Liver (tissue), 9 donors: ENCODE data around the gene SELENOS. TPM values are rescaled to one million over a fixed set of nuclear protein-coding genes. Genes with fewer than 3 reads are reported as not detected.

Experiments
- DNase-seq: peaks from one replicate; pipeline ENCODE4 v3.0.0-alpha.2; 2017; ENCODE audit warnings: low spot score
- H3K27ac ChIP-seq, 2 donors: one replicate each; pipeline ENCODE4 v1.7.0; 2013; ENCODE audit warnings: inconsistent platforms in 2 of 2, low read length in 2 of 2, control low read depth in 1 of 2, low read depth in 1 of 2, mild to moderate bottlenecking in 1 of 2
- H3K27me3 ChIP-seq, 4 donors: one replicate each; pipeline versions ENCODE4 v1.6.1 to v1.7.0; 2013; ENCODE audit warnings: low read length in 3 of 4, inconsistent platforms in 1 of 4, mild to moderate bottlenecking in 1 of 4, moderate library complexity in 1 of 4; ENCODE audit not compliant: control insufficient read depth in 4 of 4, insufficient read depth in 4 of 4
- H3K36me3 ChIP-seq, 4 donors: one replicate each; pipeline versions ENCODE4 v1.6.1 to v1.7.0; 2013; ENCODE audit warnings: low read length in 3 of 4, mild to moderate bottlenecking in 3 of 4, low read depth in 1 of 4, moderate library complexity in 1 of 4; ENCODE audit not compliant: control insufficient read depth in 4 of 4, insufficient read depth in 3 of 4
- H3K4me1 ChIP-seq, 4 donors: one replicate each; pipeline versions ENCODE4 v1.6.1 to v1.7.0; 2013; ENCODE audit warnings: low read length in 3 of 4, mild to moderate bottlenecking in 3 of 4, moderate library complexity in 1 of 4; ENCODE audit not compliant: control insufficient read depth in 4 of 4, insufficient read depth in 4 of 4
- H3K4me3 ChIP-seq, 3 donors: one replicate each; pipeline versions ENCODE4 v1.6.1 to v1.7.0; 2013; ENCODE audit warnings: low read length in 3 of 3, control low read depth in 1 of 3, low read depth in 1 of 3, mild to moderate bottlenecking in 1 of 3
- H3K9ac ChIP-seq, 2 donors: one replicate each; pipeline ENCODE4 v1.7.0; 2013; ENCODE audit warnings: low read length in 2 of 2, mild to moderate bottlenecking in 2 of 2, moderate library complexity in 2 of 2, control low read depth in 1 of 2, low read depth in 1 of 2
- H3K9me3 ChIP-seq, 4 donors: one replicate each; pipeline versions ENCODE4 v1.6.1 to v1.7.0; 2013; ENCODE audit warnings: low read length in 3 of 4; ENCODE audit not compliant: control insufficient read depth in 4 of 4
- EGR1 ChIP-seq, 2 donors: IDR thresholded peaks; 2 replicates each; pipeline ENCODE4 v1.6.1; 2016 to 2018; ENCODE audit warnings: antibody characterized with exemption in 2 of 2, low read depth in 2 of 2
- FOXA1 ChIP-seq: IDR thresholded peaks from 2 replicates; pipeline ENCODE4 v1.6.1; 2016; ENCODE audit warnings: antibody characterized with exemption
- GABPA ChIP-seq, 2 donors: IDR thresholded peaks in 1 of 2; conservative IDR thresholded peaks in 1 of 2; 2 replicates each; pipeline ENCODE4 v1.6.1; 2016; ENCODE audit warnings: antibody characterized with exemption in 2 of 2, mild to moderate bottlenecking in 1 of 2, moderate library complexity in 1 of 2
- HNF4A ChIP-seq, 2 donors: conservative IDR thresholded peaks; 2 replicates each; pipeline ENCODE4 v1.6.1; 2016; ENCODE audit warnings: antibody characterized with exemption in 2 of 2, mild to moderate bottlenecking in 2 of 2
- REST ChIP-seq: IDR thresholded peaks from 2 replicates; pipeline ENCODE4 v1.6.1; 2016; ENCODE audit warnings: antibody characterized with exemption, mild to moderate bottlenecking
- RXRA ChIP-seq, 2 donors: IDR thresholded peaks; 2 replicates each; pipeline ENCODE4 v1.6.1; 2017 to 2018; ENCODE audit warnings: antibody characterized with exemption in 2 of 2, mild to moderate bottlenecking in 1 of 2
- SP1 ChIP-seq: IDR thresholded peaks from 2 replicates; pipeline ENCODE4 v1.6.1; 2018; ENCODE audit warnings: antibody characterized with exemption, mild to moderate bottlenecking
- WGBS: extraction: QIAGEN DNeasy Blood & Tissue Kit; methylation state at CpG from one replicate; pipeline ENCODE4 v1.1.7; 2013; 5-methylcytosine and 5-hydroxymethylcytosine counted together
- polyA plus RNA-seq, 2 donors: library from polyadenylated mRNA; stranded (reverse) in 1 of 2; unstranded in 1 of 2; fragments of 200-250 nt in 1 of 2; fragments of >200 nt in 1 of 2; fragmentation: Nextera tagmentation in 1 of 2; extraction: Ambion mirVana in 1 of 2; gene quantifications; one replicate each; pipeline versions ENCODE4 v1.2.1 to v1.2.3, GENCODE V29; 2013 to 2015
- total RNA-seq, 2 donors: library from RNA; depleted of rRNA; stranded (reverse); fragments of >200 nt; gene quantifications; one replicate each; pipeline ENCODE4 v1.2.3, GENCODE V29; 2014
- TF ChIP-seq, protein P1 (sequence below): IDR thresholded peaks from 2 replicates; pipeline ENCODE4 v1.6.1; 2016; ENCODE audit warnings: antibody characterized with exemption
- TF ChIP-seq, protein P2 (sequence below): fragments of 150-350 bp; IDR thresholded peaks from 2 replicates; pipeline ENCODE4 v1.5.1; 2017; ENCODE audit warnings: improper control_type of control experiment, low read depth, low read length; ENCODE audit not compliant: missing input control
- donor health status: healthy.
- donor health status: healthy.
- donor health status: healthy.
- donor health status: healthy.
- donor health status: healthy.

SELENOS gene
- total and polyA plus RNA-seq, 4 donors = 25.8 to 71.1 (median 65.8) TPM

- WGBS = 92% methylated on average over 9 of the region's 9 CpGs
- H3K36me3 ChIP-seq = peaks cover 18 to 54% (median 51%) of the 10 kb centered on the region in 4 donors
- no peak overlapping the region for H3K4me3 ChIP-seq
These were observed 4.7 kb downstream of the SELENOS start for GRCh38 chr15:101272584-101272983.

More at GRCh38 chr15:101272584-101272983, 4.7 kb downstream of the SELENOS start:
- DNase-seq = no peak
- no peak overlapping the region for H3K27ac ChIP-seq
- H3K9me3 ChIP-seq = no peaks in the 10 kb centered on the region
- H3K4me1 ChIP-seq = peaks cover 0 to 11% (median under 1%) of the 10 kb centered on the region in 4 donors
- no peaks in the 10 kb centered on the region for H3K27me3 ChIP-seq
- H3K9ac ChIP-seq = no peak overlapping the region
- TF ChIP-seq SP1 = no peak
- TF ChIP-seq REST = no peak
- TF ChIP-seq, protein P1, sequence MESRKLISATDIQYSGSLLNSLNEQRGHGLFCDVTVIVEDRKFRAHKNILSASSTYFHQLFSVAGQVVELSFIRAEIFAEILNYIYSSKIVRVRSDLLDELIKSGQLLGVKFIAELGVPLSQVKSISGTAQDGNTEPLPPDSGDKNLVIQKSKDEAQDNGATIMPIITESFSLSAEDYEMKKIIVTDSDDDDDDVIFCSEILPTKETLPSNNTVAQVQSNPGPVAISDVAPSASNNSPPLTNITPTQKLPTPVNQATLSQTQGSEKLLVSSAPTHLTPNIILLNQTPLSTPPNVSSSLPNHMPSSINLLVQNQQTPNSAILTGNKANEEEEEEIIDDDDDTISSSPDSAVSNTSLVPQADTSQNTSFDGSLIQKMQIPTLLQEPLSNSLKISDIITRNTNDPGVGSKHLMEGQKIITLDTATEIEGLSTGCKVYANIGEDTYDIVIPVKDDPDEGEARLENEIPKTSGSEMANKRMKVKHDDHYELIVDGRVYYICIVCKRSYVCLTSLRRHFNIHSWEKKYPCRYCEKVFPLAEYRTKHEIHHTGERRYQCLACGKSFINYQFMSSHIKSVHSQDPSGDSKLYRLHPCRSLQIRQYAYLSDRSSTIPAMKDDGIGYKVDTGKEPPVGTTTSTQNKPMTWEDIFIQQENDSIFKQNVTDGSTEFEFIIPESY = no peak
- TF ChIP-seq EGR1 (IDR thresholded peaks at IDR 0.05; ENCODE audit: low read depth in 2 of 2) = no peak
- TF ChIP-seq RXRA (IDR thresholded peaks at IDR 0.05) = no peak
- no peak for TF ChIP-seq HNF4A (conservative IDR thresholded peaks at IDR 0.05)
- TF ChIP-seq, protein P2, sequence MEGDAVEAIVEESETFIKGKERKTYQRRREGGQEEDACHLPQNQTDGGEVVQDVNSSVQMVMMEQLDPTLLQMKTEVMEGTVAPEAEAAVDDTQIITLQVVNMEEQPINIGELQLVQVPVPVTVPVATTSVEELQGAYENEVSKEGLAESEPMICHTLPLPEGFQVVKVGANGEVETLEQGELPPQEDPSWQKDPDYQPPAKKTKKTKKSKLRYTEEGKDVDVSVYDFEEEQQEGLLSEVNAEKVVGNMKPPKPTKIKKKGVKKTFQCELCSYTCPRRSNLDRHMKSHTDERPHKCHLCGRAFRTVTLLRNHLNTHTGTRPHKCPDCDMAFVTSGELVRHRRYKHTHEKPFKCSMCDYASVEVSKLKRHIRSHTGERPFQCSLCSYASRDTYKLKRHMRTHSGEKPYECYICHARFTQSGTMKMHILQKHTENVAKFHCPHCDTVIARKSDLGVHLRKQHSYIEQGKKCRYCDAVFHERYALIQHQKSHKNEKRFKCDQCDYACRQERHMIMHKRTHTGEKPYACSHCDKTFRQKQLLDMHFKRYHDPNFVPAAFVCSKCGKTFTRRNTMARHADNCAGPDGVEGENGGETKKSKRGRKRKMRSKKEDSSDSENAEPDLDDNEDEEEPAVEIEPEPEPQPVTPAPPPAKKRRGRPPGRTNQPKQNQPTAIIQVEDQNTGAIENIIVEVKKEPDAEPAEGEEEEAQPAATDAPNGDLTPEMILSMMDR = no peak
- no peak for TF ChIP-seq GABPA (IDR thresholded peaks at IDR 0.05 in 1 of 2, conservative IDR thresholded peaks at IDR 0.05 in 1 of 2)
- TF ChIP-seq FOXA1 = no peak
